Endothelial cell of umbilical vein (primary cell): ENCODE results near the gene AP1M1. TPM values are rescaled to one million over a fixed set of nuclear protein-coding genes. Genes with fewer than 3 reads are reported as not detected.

Experiments used
- BruUV-seq: library from RNA; stranded (reverse); fragments of 400-500 nt; replicated peaks from 2 replicates; lab custom pipeline; 2021; lab: Mats Ljungman, UMichigan
- CTCF ChIA-PET: fragments of 300-600, 350-600 bp; sonication (Branson Sonifier 250); formaldehyde crosslinking; loops from one replicate; lab custom pipeline; 2021; ENCODE audit warnings: antibody characterized with exemption, inconsistent platforms; lab: Charles Lee
- POLR2A ChIA-PET: fragments of 300-600, 350-600 bp; sonication (Branson Sonifier 250); formaldehyde crosslinking; loops from one replicate; lab custom pipeline; 2021; ENCODE audit warnings: antibody characterized with exemption, inconsistent platforms; lab: Charles Lee
- DNase-seq: peaks from one replicate; pipeline ENCODE4 v3.0.0-alpha.2; 2011; ENCODE audit warnings: low read depth, low spot score
- FAIRE-seq: peaks from 2 replicates; lab custom pipeline; 2011; peaks lifted over from hg19 to GRCh38; lab: Jason Lieb, UNC
- H2AFZ ChIP-seq: 2 replicates; pipeline ENCODE4 v1.6.0; 2012; ENCODE audit warnings: low read depth, low read length, control low read depth, inconsistent platforms
- H3K27ac ChIP-seq: 2 replicates; pipeline ENCODE4 v1.5.1; 2011; ENCODE audit warnings: low read depth, mild to moderate bottlenecking, control low read depth, low read length, moderate library complexity; ENCODE audit not compliant: insufficient read depth
- H3K27me3 ChIP-seq, 2 experiments: 2 replicates each; pipeline versions ENCODE4 v1.6.0 to v1.6.1; 2011; ENCODE audit warnings: low read length in 2 of 2, mixed read lengths in 1 of 2; ENCODE audit not compliant: control insufficient read depth in 2 of 2, insufficient read depth in 2 of 2
- H3K36me3 ChIP-seq, 2 experiments: 2 replicates in 1 of 2; 3 replicates in 1 of 2; pipeline ENCODE4 v1.5.1; 2011; ENCODE audit warnings: low read length in 2 of 2, mild to moderate bottlenecking in 1 of 2, moderate library complexity in 1 of 2; ENCODE audit not compliant: control insufficient read depth in 2 of 2, insufficient read depth in 2 of 2; ENCODE audit errors: extremely low read depth in 1 of 2
- H3K4me1 ChIP-seq: 3 replicates; pipeline ENCODE4 v1.5.1; 2011; ENCODE audit warnings: mild to moderate bottlenecking, low read length; ENCODE audit not compliant: control insufficient read depth, insufficient read depth; ENCODE audit errors: extremely low read depth
- H3K4me2 ChIP-seq: 2 replicates; pipeline ENCODE4 v1.6.1; 2011; ENCODE audit warnings: low read length, control low read depth, mixed read lengths; ENCODE audit not compliant: insufficient read depth
- H3K4me3 ChIP-seq, 3 experiments: fragments of 200-600 bp in 1 of 3; sonication (generic), shearing (Covaris generic) in 1 of 3; replicated peaks in 1 of 3; 2 replicates each; pipeline ENCODE4 v1.5.1; 2011 to 2016; ENCODE audit warnings: control low read depth in 3 of 3, low read length in 3 of 3, mild to moderate bottlenecking in 2 of 3, inconsistent platforms in 1 of 3, low read depth in 1 of 3, moderate library complexity in 1 of 3; ENCODE audit not compliant: insufficient read depth in 1 of 3
- H3K79me2 ChIP-seq: 2 replicates; pipeline ENCODE4 v1.6.0; 2012; ENCODE audit warnings: low read length, inconsistent platforms; ENCODE audit not compliant: control insufficient read depth, insufficient read depth
- H3K9ac ChIP-seq: replicated peaks from 2 replicates; pipeline ENCODE3; 2011; ENCODE audit warnings: low read length, control low read depth; ENCODE audit not compliant: insufficient read depth; ENCODE audit errors: extremely low read depth
- H3K9me1 ChIP-seq: replicated peaks from 3 replicates; pipeline ENCODE4 v1.6.0; 2011; ENCODE audit warnings: mild to moderate bottlenecking, low read length; ENCODE audit not compliant: control insufficient read depth, insufficient read depth; ENCODE audit errors: extremely low read depth
- H3K9me3 ChIP-seq: replicated peaks from 2 replicates; pipeline ENCODE4 v1.5.1; 2012; ENCODE audit warnings: low read length, inconsistent platforms; ENCODE audit not compliant: control insufficient read depth, insufficient read depth
- H4K20me1 ChIP-seq: replicated peaks from 2 replicates; pipeline ENCODE3; 2011; ENCODE audit warnings: mild to moderate bottlenecking, low read length; ENCODE audit not compliant: control insufficient read depth, insufficient read depth; ENCODE audit errors: extremely low read depth
- EZH2 ChIP-seq: IDR thresholded peaks from 2 replicates; pipeline ENCODE4 v1.6.1; 2012; ENCODE audit warnings: borderline replicate concordance, low read depth, mild to moderate bottlenecking, moderate library complexity, low read length, inconsistent platforms; ENCODE audit not compliant: severe bottlenecking
- FOS ChIP-seq: IDR thresholded peaks from 2 replicates; pipeline ENCODE4 v1.6.1; 2011; ENCODE audit warnings: mild to moderate bottlenecking, low read length, moderate library complexity, borderline replicate concordance; ENCODE audit not compliant: insufficient read depth
- GATA2 ChIP-seq: IDR thresholded peaks from 2 replicates; pipeline ENCODE4 v1.7.0; 2011; ENCODE audit warnings: low read depth, mild to moderate bottlenecking, moderate library complexity, mixed read lengths, low read length; ENCODE audit not compliant: insufficient read length, insufficient read depth
- JUN ChIP-seq: IDR thresholded peaks from 2 replicates; pipeline ENCODE4 v1.6.1; 2011; ENCODE audit warnings: borderline replicate concordance, low read depth; ENCODE audit not compliant: insufficient read length, insufficient read depth
- MYC ChIP-seq: IDR thresholded peaks from one replicate; pipeline ENCODE4 v1.6.1; 2011; ENCODE audit warnings: mild to moderate bottlenecking, low read depth, low read length
- POLR2A ChIP-seq: IDR thresholded peaks from 2 replicates; pipeline ENCODE4 v1.6.1; 2012; ENCODE audit warnings: low read depth, mild to moderate bottlenecking, control low read depth, low read length
- POLR2AphosphoS5 ChIP-seq: IDR thresholded peaks from 2 replicates; pipeline ENCODE4 v1.6.1; 2012; ENCODE audit warnings: low read depth, mild to moderate bottlenecking, control low read depth, low read length, moderate library complexity; ENCODE audit not compliant: insufficient read depth
- dilution Hi-C: fragments of 300-500 bp; cut with MboI; formaldehyde crosslinking; loops from one replicate; pipeline ENCODE4 v1.15.0; 2019; ENCODE audit warnings: low sequenced_read_pairs; ENCODE audit not compliant: extremely low pct_ligation_motif_present
- intact Hi-C: fragments of 100-400 bp; cut with micrococcal nuclease; formaldehyde crosslinking; loops from one replicate; pipeline ENCODE4 v1.10.0; 2022
- polyA plus RNA-seq, 4 experiments: library from polyadenylated mRNA; depleted of rRNA in 3 of 4; stranded (reverse) in 3 of 4; unstranded in 1 of 4; fragments of >200 nt; gene quantifications; 2 replicates each; pipeline versions ENCODE4 v1.2.1 to v1.2.3, GENCODE V29; 2011 to 2012; ENCODE audit warnings: missing spikeins in 1 of 4
- total RNA-seq: library from RNA; stranded (reverse); gene quantifications from 2 replicates; pipeline ENCODE4 v1.2.3, GENCODE V29; 2021
- TF ChIP-seq, protein P1 (sequence below): IDR thresholded peaks from 2 replicates; pipeline ENCODE4 v1.6.1; 2011; ENCODE audit not compliant: insufficient read depth, insufficient read length
- TF ChIP-seq, protein P2 (sequence below), 2 donors: IDR thresholded peaks; 1 replicate in 1 of 2; 2 replicates in 1 of 2; pipeline ENCODE4 v1.5.1; 2011; ENCODE audit warnings: low read length in 2 of 2, mild to moderate bottlenecking in 2 of 2, moderate library complexity in 2 of 2, control low read depth in 1 of 2, inconsistent platforms in 1 of 2, low read depth in 1 of 2; ENCODE audit not compliant: insufficient read depth in 1 of 2; ENCODE audit errors: extremely low read depth in 1 of 2

The AP1M1 gene
- total and polyA plus RNA-seq, 2 donors (not counting 3 experiments of a cell fraction or from before 2014, with no cell fraction given) = 99.3 to 129 TPM

GRCh38 chr19:16167055-16167454 lies 30.7 kb upstream of the AP1M1 start:
- dilution Hi-C loops = no loop called here
- Histone ChIP-seq H3K9ac (no peak overlapping the region), H2AFZ (no peak overlapping the region)

More at GRCh38 chr19:16167055-16167454, 30.7 kb upstream of the AP1M1 start:
- ChIA-PET CTCF (no interaction called here), POLR2A (no interaction called here)
- H3K9me3 ChIP-seq = no peaks in the 10 kb centered on the region
- H3K27ac ChIP-seq = no peak overlapping the region
- intact Hi-C loops = no loop called here
- no peak for TF ChIP-seq GATA2
- no peak for TF ChIP-seq POLR2A
- TF ChIP-seq JUN = no peak
- TF ChIP-seq, protein P1, sequence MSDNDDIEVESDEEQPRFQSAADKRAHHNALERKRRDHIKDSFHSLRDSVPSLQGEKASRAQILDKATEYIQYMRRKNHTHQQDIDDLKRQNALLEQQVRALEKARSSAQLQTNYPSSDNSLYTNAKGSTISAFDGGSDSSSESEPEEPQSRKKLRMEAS = no peak
- TF ChIP-seq MYC = no peak
- TF ChIP-seq POLR2AphosphoS5 = no peak
- TF ChIP-seq, protein P2, sequence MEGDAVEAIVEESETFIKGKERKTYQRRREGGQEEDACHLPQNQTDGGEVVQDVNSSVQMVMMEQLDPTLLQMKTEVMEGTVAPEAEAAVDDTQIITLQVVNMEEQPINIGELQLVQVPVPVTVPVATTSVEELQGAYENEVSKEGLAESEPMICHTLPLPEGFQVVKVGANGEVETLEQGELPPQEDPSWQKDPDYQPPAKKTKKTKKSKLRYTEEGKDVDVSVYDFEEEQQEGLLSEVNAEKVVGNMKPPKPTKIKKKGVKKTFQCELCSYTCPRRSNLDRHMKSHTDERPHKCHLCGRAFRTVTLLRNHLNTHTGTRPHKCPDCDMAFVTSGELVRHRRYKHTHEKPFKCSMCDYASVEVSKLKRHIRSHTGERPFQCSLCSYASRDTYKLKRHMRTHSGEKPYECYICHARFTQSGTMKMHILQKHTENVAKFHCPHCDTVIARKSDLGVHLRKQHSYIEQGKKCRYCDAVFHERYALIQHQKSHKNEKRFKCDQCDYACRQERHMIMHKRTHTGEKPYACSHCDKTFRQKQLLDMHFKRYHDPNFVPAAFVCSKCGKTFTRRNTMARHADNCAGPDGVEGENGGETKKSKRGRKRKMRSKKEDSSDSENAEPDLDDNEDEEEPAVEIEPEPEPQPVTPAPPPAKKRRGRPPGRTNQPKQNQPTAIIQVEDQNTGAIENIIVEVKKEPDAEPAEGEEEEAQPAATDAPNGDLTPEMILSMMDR (IDR thresholded peaks at IDR 0.05; ENCODE audit: extremely low read depth in 1 of 2, insufficient read depth in 1 of 2, low read depth in 1 of 2, low read length in 2 of 2) = no peak
- no peak for TF ChIP-seq EZH2
- no peak for TF ChIP-seq FOS
- no TSS peak for BruUV-seq
- H3K4me1 ChIP-seq = no peaks in the 10 kb centered on the region
- no peak for FAIRE-seq
- H4K20me1 ChIP-seq = no peaks in the 10 kb centered on the region
- no peaks in the 10 kb centered on the region for H3K27me3 ChIP-seq
- no peaks in the 10 kb centered on the region for H3K79me2 ChIP-seq
- no peaks in the 10 kb centered on the region for H3K36me3 ChIP-seq
- H3K4me2 ChIP-seq = no peak overlapping the region
- DNase-seq = no peak
- no peaks in the 10 kb centered on the region for H3K9me1 ChIP-seq
- no peak overlapping the region for H3K4me3 ChIP-seq
